GM21619 (cell line): ENCODE data around the gene MCTP1.
"Not testable (repeated sequence)": the region's sequence is repeated elsewhere in the genome, so short reads cannot be mapped to it uniquely, and the experiment has no call there.

Source experiments
- ATAC-seq: cut with Tn5 transposase; IDR thresholded peaks from one replicate; pipeline ENCODE4 v1.9.1; 2021; ENCODE audit not compliant: unreplicated experiment

The MCTP1 gene

DNA sequence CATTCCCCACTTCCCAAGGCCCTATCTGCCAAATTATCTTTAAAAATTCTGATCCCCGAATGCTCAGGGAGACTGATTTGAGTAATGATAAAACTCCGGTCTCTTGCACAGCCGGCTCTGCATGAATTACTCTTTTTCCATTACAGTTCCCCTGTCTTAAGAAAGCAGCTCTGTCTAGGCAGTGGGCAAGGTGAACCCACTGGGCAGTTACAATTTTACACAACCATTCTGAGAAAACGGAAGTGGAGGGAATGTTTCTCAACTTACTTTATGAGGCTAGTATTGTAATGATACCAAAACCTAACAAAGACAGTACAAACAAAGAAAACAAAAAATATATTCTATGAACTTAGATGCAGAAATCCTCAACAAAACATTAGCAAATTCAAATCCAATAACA, 100.0 kb downstream of the MCTP1 start:
- ATAC-seq, result no peak

DNA sequence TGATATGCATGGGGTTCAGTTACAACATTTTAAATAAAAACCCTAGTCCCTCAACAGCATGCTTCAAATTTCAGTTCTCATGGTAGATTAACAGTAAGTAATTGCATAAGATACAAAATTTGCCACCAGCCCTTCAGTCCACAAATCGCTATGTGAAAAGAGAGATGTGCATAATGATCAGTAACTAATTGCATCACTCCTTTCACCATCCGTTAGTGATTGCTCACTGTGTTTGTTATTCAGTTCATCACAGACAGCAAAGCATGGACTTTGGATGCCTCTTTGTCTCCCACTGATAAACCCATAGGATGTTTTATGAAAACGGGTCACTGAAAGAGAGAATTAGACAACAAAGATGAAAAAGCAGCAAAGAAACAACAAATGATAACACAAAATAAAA, 103.2 kb downstream of the MCTP1 start:
- no peak for ATAC-seq

DNA sequence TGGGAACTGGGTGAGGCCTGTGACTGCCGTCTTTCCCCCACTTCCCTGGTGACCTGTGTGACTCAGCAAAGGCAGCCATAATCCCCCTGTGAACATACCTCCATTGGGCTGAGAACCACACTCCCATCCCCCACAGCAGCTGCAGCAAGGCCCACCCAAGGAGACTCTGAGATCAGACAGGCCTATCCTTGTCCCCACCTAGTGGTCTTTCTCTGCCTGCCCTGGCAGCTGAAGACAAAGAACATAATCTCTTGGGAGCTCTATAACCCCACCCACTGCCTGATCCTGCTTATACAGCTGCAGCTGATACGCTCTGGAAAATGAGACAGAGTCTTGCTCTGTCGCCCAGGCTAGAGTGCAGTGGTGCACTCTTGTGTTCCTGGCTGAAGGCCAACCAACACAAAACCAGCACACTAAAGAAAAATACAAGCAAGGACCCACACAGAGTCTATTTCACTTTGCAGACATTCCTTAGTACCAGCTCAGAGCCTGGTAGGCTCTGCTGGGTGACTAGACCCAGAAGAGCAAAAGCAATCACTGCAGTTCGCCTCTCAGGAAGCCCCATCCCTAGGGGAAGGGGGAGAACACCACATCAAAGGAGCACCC, 106.7 kb downstream of the MCTP1 start:
- ATAC-seq, result no peak

DNA sequence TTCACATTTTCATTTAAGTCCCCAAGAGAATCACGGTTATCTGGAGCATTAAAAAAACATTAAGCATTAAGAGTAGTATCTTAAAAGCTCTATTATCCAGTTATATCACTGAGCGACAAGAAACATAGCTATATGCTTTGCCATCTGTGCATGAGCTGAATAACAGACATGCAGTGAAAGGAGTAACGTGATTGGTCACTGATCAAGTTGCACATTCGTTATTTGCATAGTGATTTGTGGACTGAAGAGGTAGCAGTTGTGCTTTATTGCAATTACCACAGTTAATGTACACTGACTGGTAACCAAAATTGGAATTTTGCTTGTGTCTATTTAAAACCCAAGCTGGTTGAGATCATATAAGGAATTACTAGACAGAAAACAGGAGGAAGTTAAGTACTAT, 107.4 kb downstream of the MCTP1 start:
- no peak for ATAC-seq

DNA sequence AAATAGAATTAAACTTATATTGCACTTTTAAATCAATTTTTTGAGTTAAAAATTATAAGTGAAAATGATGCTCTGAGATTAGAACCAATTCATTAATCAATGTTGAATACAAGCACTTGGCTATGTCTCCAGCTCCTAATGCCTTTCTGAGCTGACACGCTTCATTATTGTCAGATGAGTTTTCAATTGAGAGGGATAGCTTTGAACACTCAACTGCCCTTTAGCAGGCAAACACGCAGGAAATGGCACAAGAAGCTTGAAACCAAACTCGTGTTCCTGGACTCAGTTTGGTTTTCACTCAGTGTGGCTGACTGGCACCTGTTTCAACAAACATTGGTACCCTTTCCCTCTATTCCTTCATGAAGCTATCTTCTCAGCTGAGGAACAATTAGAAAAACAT, 109.8 kb downstream of the MCTP1 start:
- no peak for ATAC-seq

DNA sequence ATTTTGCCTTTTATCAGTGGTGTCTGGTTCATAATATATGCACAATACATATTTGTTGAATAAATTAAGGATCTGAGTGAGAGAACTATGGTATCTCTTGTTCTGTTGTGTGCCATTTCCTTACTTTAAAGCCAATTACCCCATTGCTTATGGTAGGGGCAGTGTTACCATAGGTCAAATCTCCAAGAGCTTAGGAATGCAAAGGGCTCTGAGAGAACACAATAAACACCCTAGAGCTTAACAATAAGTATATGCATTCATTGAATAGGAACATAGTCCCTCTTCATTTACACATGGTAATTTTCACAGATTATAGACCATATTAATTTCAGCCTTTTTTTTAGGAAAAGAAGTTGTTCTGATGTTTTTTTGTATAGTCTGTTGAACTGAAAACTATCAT, 112.2 kb downstream of the MCTP1 start:
- no peak for ATAC-seq

DNA sequence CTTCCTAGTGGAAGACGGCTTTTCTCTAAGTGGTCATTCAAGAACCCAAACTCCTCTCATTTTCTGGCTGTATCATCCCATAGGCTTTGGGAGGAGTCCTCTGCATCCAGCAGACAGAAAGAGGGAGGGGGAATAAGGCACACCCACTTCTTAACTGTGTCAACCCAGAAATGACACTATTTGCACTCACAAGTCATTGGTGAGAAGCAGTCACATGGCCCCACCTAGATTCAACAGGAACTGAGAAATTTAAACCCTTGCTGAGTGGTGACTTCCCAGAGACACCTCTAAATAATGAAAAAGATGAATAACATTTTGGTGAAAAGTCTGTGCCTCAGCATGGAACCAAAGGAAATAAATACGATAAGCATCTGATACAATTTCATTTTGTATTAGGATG, 120.0 kb downstream of the MCTP1 start:
- no peak for ATAC-seq

DNA sequence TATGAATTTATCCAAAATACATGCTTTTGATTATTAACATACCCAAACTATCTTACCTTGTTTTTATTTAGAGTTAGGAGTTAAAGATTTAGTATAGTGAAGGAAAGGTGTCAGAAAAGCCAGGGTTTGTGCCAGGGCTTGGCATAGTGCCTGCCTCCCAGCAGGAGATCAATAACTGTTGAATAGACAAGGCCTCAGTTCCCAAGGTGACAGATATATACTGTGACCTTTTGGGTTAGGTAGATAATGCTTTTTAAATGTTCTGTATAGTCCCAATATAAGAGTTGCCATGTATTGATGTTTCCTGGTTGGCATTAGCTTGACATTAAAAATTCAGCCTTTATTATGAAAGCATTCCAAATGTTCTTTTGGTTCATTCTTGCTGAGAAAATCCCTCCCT, 121.8 kb downstream of the MCTP1 start:
- ATAC-seq, result no peak

DNA sequence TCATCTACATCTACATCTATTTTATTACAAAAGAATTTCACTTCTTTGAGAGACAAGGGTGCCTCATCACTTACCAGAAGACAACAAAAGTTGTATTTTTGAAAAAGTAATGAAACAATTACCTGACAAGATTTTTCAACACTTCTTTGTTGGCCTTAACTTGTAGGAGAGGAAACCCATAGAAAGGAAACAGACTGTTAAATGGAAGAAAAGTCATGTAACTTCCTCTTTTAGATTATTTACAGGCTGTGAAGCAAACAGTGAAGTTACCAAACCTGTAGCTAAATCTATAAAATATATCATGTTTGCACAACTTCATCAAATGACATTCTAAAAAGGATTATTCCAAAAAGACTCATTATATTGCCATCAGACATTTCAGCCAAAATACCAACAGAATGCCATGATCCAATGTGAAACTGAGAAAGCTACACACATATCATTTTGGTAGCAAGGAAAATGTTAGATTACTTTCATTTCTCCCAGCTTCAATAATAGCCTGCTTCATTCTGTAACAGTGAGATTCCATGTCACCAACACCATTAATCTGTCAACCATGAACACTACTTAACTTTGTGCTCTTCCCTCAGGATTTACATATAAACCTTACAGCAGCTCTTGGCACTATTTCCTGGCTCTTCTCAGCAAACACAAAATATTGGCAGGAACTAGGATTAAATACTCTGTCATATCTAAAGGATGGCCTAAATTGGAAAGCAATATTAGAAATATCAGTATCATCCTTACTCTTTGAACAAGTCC, 122.5 kb downstream of the MCTP1 start:
- ATAC-seq, result no peak

DNA sequence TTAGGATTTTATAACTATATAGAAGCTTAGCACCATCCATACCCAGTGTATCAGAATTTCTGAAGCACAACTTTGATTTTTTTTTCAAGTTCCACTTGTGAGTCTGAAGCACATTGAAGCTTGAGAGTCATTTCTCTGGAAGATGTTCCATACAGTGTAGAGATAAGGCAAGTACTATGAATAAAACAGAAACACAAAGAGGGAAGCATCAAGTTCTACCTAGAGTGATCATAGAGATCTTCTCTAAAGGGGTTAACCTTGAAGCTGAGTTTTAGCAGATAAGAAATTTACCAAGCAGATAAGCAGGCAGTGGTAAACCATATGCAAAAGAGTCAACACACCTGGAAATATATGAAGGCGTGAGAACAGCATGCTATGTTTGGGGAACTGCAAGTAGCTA, 125.3 kb downstream of the MCTP1 start:
- ATAC-seq, result no peak

DNA sequence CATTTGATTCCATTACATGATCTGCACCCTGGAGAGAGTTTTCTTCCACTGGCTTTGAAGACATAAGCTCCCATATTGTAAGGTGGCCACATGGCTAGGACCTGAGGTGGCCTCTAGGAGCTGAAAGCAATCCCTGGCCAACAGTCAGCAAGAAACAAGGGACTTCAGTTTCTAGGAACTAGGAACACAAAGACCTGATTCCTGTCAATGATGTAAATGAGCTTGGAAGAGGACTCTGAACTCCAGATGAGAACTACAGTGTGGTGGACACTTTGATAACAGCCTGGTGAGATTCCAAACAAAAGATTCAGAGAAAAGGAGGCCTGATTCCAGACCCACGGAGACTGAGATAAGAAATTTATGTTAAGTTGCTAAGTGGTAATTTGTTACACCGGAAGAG, 129.0 kb downstream of the MCTP1 start:
- no peak for ATAC-seq

DNA sequence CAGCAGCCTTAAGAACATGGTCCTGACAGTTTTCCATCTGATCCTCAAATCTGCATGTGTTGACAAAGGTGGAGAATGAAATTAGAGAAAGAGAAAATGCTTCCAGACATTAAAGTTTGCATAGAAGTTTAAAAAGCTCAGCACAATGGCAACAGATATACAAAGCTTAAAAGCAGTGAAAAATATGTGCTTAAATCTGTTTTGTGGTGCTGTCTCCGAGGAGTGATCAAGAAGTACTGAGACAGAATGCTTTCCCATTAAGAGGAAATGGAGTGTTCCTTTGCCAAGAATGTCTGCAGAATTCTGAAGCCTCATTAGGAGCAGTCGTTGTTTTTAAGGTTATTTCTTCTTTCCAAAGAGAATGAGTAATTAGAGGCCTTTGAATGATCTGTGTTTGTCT, 131.4 kb downstream of the MCTP1 start:
- ATAC-seq, result no peak

DNA sequence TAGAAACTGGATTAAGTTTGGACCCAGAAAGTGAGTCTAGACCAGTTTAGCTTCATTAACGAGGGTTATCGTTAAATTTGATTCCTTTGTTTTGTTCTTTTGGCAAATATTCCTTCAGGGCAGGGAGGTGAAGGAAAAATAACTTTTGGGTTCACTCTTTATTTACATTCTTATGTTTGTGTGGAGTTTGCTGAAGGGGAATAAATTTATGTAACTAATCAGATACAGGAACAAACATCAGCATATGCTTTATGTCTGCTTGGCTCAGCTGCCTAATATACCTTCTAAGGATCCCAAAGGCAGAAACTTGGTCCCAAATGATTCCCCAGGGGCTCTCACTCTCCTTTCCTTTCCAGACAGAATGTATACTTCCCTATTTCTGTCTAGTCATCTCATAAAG, 132.4 kb downstream of the MCTP1 start:
- no peak for ATAC-seq

DNA sequence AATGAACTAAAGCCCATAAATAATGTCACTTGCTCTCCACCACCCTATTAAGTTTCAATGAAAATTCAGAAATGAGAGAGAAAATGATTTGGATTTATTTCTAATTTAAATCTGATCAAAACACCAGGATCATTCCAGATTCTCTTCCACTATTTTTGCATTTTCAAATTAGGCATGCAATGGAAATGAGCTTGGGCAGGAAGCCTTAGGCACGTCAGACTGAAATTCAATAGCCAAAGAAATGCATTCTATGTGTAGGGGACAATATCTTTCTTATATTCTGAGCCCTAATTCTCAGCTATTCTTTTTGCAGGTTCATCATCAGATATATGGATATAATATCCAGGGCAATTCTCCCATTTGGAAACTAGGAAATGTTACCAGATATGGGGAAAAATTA, 132.8 kb downstream of the MCTP1 start:
- no peak for ATAC-seq

DNA sequence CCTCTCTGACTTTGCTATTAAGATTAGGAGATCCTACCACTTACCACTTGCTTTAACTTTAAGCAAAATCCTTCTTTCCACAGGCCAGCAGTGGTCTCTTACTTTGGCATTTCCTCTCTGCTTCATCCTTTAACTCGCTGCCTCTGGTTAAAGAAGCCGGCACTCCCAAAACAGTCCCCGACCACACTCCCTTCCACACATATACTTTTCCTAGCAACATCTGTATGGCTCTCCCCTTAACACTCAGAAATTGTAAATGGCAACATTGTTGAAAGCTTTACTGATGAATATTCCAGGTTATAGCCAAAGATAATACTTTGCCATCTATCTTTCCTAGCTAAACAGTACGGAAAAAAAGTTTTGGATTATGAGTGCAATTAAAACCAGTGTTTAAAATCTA, 133.2 kb downstream of the MCTP1 start:
- no peak for ATAC-seq

DNA sequence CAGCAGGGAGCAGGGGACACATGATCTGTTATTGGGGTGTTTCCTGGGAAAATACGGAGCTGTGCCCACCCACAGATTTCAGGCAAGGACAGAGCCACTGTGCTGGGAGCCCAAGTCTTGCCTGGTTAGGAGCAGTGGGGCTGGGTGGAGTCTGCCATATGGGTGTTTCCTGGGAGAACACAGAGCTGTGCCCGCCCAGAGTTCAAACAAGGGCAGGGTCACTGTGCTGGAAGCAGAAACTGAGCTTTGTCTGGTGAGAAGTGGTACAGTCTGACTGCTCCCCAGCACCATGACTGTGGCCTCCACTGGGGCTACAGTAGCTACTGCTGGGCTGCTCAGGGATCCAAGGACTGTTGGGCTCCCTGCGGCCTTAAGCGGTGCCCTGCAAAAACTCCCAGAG, 135.5 kb downstream of the MCTP1 start:
- no peak for ATAC-seq

DNA sequence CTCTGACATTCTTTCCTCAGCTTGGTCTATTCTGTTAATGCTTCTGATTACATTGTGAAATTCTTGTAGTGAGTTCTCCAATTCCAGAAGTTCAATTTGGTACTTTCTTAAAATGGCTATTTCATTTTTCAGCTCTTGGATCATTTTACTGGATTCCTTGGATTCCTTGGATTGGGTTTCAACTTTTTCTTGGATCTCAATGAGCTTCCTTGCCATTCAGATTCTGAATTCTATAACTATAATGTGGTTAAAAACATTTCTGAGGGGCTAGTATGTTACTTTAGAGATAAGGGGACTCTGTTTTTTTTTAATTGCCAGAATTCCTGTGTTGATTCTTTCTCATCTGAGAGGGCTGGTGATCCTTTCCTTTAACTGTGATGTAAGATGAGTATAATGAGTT, 136.4 kb downstream of the MCTP1 start:
- no peak for ATAC-seq

DNA sequence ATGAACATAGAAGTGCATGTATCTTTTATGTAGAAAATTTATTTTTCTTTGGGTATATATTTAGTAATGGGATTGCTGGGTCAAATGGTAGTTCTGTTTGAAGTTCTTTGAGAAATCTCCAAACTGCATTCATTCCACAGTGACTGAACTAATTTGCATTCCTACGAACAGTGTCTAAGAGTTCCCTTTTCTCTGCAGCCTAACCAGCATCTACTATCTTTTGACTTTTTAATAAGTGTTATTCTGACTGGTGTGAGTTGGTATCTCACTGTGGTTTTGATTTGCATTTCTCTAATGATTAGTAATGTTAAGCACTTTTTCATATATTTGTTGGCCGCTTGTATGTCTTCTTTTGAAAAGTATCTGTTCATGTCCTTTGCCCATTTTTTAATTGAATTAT, 141.0 kb downstream of the MCTP1 start:
- not testable (repeated sequence) for ATAC-seq

DNA sequence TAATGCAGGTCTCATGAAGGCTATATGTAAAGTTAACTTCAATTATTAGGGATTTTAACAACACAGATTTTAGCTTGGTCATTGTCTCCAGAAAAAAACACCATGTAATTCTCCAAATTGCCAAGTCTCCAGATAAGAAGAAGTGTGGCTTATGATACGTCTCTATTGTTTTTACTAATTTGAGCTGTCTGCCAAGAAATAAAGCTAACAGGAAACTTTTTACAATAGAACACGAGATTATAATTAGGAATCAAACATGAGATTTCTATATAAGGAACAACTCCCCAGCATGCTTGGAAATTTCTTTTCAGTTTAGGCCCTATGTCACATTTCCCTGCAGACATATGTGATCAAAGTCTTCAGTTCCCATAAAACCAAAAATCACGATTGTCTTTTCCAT, 142.7 kb downstream of the MCTP1 start:
- no peak for ATAC-seq

DNA sequence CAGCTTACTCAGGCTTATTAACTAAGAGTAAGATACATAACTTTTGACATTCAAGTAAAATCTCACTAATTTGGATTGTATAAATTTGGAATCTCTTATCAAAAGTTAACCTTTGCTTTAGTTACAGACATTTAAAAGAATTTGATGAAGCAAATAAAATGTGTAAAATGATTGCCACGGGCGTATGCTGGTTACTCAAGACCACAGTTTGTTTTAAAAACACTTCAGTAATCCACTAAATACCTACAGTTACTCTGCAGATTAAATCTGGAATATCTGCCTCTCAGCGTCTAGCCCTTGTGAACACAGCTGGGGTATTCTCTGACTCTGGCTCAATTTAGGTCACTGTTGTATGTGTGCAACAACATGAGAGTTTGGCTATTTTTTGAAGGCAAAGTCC, 143.8 kb downstream of the MCTP1 start:
- ATAC-seq, result no peak

DNA sequence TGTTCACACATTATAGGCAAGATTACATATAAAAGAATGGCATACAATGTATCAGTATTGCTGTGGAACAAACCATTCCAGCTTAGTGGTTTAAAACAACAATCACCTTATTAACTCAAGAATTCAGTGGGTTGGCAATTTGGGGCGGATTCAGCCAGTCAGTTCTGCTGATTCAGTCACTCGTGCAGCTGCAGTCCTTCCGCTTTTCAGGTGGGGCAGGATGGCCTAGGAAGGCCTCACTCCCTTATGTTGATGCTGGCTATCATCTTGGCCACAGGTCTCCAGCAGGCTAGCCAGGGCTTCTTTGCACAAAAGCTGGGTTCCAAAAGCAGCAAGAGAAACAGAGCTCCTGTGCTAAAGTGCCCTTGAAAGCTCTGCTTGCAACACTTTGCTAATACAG, 150.6 kb downstream of the MCTP1 start:
- ATAC-seq, result no peak

DNA sequence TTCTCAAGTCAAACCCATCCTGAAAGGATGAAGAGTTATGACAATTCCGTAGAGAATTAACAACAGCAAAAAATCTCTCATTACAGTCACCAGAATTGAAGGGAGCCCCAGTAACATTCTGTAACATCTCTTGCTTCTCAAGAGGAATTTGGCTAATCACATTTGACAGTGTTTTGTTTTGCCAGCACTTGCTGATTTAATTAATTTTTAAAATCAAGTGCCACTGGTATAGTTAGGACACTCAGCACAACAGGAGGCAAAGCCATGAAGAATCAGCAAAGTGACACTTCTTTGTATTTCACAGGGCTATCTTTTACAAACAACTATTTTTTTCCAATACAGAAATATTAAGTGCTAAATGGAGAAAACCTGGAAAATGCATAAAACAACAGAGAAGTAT, 152.8 kb downstream of the MCTP1 start:
- no peak for ATAC-seq

DNA sequence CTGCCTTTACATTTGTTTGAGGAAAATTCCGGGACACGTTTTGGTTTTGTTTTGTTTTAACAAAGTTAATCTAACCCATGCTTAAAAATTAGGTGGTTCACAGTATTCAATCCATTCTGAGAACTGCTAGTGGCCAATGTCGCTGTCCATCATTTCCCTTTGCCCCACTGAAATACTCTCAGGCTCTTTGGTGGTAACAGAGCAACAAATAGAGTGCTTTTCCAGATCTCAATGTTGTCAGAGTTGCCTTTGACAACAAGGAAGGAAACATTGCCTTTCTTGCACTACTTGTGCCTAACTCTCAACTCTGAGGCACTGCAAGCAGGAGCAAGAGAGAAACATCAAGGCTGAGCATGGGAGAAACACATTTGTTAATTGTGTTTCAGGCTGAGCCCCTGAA, 154.0 kb downstream of the MCTP1 start:
- no peak for ATAC-seq
